HCT116 (cell line): ENCODE data around the gene KSR2.

Source experiments
- CTCF ChIP-seq, 3 experiments: fragments of 200-600 bp in 1 of 3; sonication (generic) in 1 of 3; IDR thresholded peaks in 2 of 3; conservative IDR thresholded peaks in 1 of 3; 2 replicates each; pipeline ENCODE4 v1.5.1; 2012 to 2017; ENCODE audit warnings: low read depth in 2 of 3, low read length in 2 of 3, antibody characterized with exemption in 1 of 3, borderline replicate concordance in 1 of 3, control low read depth in 1 of 3, mild to moderate bottlenecking in 1 of 3, mixed read lengths in 1 of 3, mixed run types in 1 of 3, moderate library complexity in 1 of 3; ENCODE audit not compliant: insufficient read depth in 1 of 3
- EZH2phosphoT487 ChIP-seq: fragments of 200-600 bp; IDR thresholded peaks from 2 replicates; pipeline ENCODE4 v1.6.1; 2018; ENCODE audit warnings: antibody characterized with exemption, borderline replicate concordance

DNA sequence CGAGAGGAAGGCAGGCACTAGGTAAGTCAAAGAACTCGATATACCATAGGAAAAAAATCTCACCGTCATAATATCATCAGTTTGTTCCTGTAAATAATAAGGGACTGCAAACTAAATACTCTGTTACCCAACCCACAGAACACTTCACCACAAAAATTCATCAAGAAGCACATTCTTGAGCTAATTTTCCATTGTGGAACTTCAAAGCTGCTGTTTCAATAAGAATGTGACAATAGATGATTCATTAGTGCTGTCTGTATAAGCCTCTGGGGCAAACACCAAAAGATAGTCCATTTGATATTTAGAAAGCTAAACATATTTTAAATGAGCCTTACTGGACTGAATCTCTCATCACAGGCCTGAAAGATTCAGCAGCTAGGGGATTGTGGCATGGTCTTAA is 219.4 kb downstream of the KSR2 start:
- no peak for TF ChIP-seq CTCF (IDR thresholded peaks at IDR 0.05 in 2 of 3, conservative IDR thresholded peaks at IDR 0.05 in 1 of 3; ENCODE audit: borderline replicate concordance in 1 of 3, insufficient read depth in 1 of 3, low read depth in 2 of 3, low read length in 2 of 3)
- no peak for TF ChIP-seq EZH2phosphoT487
